Dermis microvascular lymphatic vessel endothelial cell (primary cell): Measurements from ENCODE around the gene SARDH. TPM values are rescaled to one million over a fixed set of nuclear protein-coding genes. Genes with fewer than 3 reads are reported as not detected.
"Not testable (repeated sequence)": the region's sequence is repeated elsewhere in the genome, so short reads cannot be mapped to it uniquely, and the experiment has no call there.

ENCODE experiments used
- DNase-seq, 2 donors: peaks; one replicate each; pipeline versions ENCODE4 v3.0.0 to v3.0.0-alpha.2; 2010; ENCODE audit warnings: low read depth in 2 of 2
- total RNA-seq: library from RNA; depleted of rRNA; stranded (reverse); fragments of >200 nt; gene quantifications from 2 replicates; pipeline ENCODE4 v1.2.1, GENCODE V29; 2014

Gene SARDH
- total RNA-seq, 1 donor from 2014 or later: under 0.01 TPM

GRCh38 chr9:133633681-133634080 lies 104.5 kb downstream of the SARDH start:
- no peak for DNase-seq

- no peak for DNase-seq
Observed at GRCh38 chr9:133632806-133633680, 105.1 kb downstream of the SARDH start.

- no peak for DNase-seq
Observed at GRCh38 chr9:133631111-133631510, 107.0 kb downstream of the SARDH start.

- DNase-seq: no peak
Observed at GRCh38 chr9:133629221-133630110, 108.7 kb downstream of the SARDH start.

GRCh38 chr9:133628766-133629165 lies 109.4 kb downstream of the SARDH start:
- no peak for DNase-seq

- DNase-seq: no peak
Observed at GRCh38 chr9:133627341-133627740, 110.8 kb downstream of the SARDH start.

- DNase-seq: not testable (repeated sequence)
Observed at GRCh38 chr9:133626008-133626407, 112.1 kb downstream of the SARDH start.

- no peak for DNase-seq
Observed at GRCh38 chr9:133622555-133622954, 115.6 kb downstream of the SARDH start.

GRCh38 chr9:133621725-133622267 lies 116.4 kb downstream of the SARDH start:
- DNase-seq: no peak

GRCh38 chr9:133619791-133620190 lies 118.4 kb downstream of the SARDH start:
- no peak for DNase-seq

GRCh38 chr9:133618726-133619125 lies 119.4 kb downstream of the SARDH start:
- no peak for DNase-seq

- DNase-seq: no peak
Observed at GRCh38 chr9:133616643-133617405, 121.3 kb downstream of the SARDH start.

GRCh38 chr9:133615606-133616188 lies 122.5 kb downstream of the SARDH start:
- DNase-seq: no peak

GRCh38 chr9:133615186-133615585 lies 123.0 kb downstream of the SARDH start:
- DNase-seq: no peak

GRCh38 chr9:133614678-133615077 lies 123.5 kb downstream of the SARDH start:
- no peak for DNase-seq

GRCh38 chr9:133614056-133614455 lies 124.1 kb downstream of the SARDH start:
- no peak for DNase-seq

Other genes starting within 250 kb of the SARDH start
- gene MYMK, start 213.4 kb downstream of the SARDH start, total RNA-seq: not detected in 2 replicates
- gene ADAMTSL2, start 203.6 kb downstream of the SARDH start, total RNA-seq: under 0.01 TPM in 2 replicates
- gene FAM163B, start 129.0 kb downstream of the SARDH start, total RNA-seq: not detected in 2 replicates
- not detected in 2 replicates for gene DBH, start 102.0 kb downstream of the SARDH start, total RNA-seq